Thoracic aorta (tissue), 2 donors: ENCODE data around the gene POLQ. TPM values are rescaled to one million over a fixed set of nuclear protein-coding genes. Genes with fewer than 3 reads are reported as not detected.

Experiments
- ATAC-seq: fragments of 150-250 bp; one replicate; pipeline ENCODE4 v1.8.0; 2017; ENCODE audit warnings: low read depth; ENCODE audit not compliant: insufficient number of reproducible peaks, low FRiP score
- DNase-seq: peaks from one replicate; pipeline ENCODE4 v3.0.0-alpha.2; 2020; ENCODE audit warnings: low spot score
- H3K27ac ChIP-seq, 2 donors: fragments of 200-600 bp; sonication (generic); 1 replicate in 1 of 2; 2 replicates in 1 of 2; pipeline ENCODE4 v1.5.1; 2016; ENCODE audit warnings: mild to moderate bottlenecking in 2 of 2, moderate library complexity in 2 of 2
- H3K27me3 ChIP-seq: fragments of 200-600 bp; sonication (generic); replicated peaks from 2 replicates; pipeline ENCODE4 v1.6.0; 2016; ENCODE audit warnings: mild to moderate bottlenecking; ENCODE audit not compliant: insufficient read depth
- H3K36me3 ChIP-seq: fragments of 200-600 bp; sonication (generic); one replicate; pipeline ENCODE4 v1.5.1; 2016
- H3K4me1 ChIP-seq, 2 donors: fragments of 200-600 bp; sonication (generic); 1 replicate in 1 of 2; 2 replicates in 1 of 2; pipeline versions ENCODE4 v1.5.1 to v1.6.0; 2016; ENCODE audit warnings: low read depth in 2 of 2, mild to moderate bottlenecking in 1 of 2; ENCODE audit not compliant: control insufficient read depth in 1 of 2
- H3K4me3 ChIP-seq: fragments of 200-600 bp; sonication (generic); 2 replicates; pipeline ENCODE4 v1.5.1; 2016; ENCODE audit warnings: mild to moderate bottlenecking
- H3K9me3 ChIP-seq: fragments of 200-600 bp; sonication (generic); 2 replicates; pipeline ENCODE4 v1.5.1; 2016
- total RNA-seq, 2 donors: library from RNA; depleted of rRNA; stranded (reverse); fragments of >200 nt; gene quantifications; one replicate each; pipeline versions ENCODE4 v1.1.0 to v1.2.3, GENCODE V29; 2016
- TF ChIP-seq, protein P1 (sequence below): fragments of 200-600 bp; sonication (generic); IDR thresholded peaks from one replicate; pipeline ENCODE4 v1.5.1; 2019; ENCODE audit warnings: antibody characterized with exemption

Gene POLQ
- total RNA-seq, 2 donors from 2014 or later: 0.42 to 0.68 TPM

DNA sequence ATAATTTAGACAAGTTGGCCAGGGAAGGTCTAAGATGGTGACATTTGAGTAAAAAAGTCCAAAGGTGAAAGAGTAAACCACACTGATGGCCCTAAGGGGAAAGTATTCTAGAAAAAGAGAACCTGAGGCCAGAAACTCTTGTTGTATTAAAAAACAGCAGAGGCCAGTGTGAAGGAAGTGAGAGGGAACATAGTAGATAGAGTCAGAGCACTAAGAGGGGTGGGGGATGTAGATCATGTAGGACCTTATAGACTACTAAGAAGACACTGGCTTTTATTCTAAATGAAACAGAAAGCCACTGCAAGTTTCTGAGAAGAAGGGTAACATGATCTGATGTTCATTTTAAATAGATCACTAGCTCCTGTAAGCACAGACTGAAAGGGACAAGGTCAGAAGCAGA is 14.5 kb downstream of the POLQ start:
- no peak for DNase-seq
- H3K36me3 ChIP-seq: no peaks in the 10 kb centered on the region
- no peak for ATAC-seq
- H3K4me3 ChIP-seq: no peak overlapping the region
- no peak overlapping the region for H3K27ac ChIP-seq
- no peaks in the 10 kb centered on the region for H3K4me1 ChIP-seq
- TF ChIP-seq, protein P1, sequence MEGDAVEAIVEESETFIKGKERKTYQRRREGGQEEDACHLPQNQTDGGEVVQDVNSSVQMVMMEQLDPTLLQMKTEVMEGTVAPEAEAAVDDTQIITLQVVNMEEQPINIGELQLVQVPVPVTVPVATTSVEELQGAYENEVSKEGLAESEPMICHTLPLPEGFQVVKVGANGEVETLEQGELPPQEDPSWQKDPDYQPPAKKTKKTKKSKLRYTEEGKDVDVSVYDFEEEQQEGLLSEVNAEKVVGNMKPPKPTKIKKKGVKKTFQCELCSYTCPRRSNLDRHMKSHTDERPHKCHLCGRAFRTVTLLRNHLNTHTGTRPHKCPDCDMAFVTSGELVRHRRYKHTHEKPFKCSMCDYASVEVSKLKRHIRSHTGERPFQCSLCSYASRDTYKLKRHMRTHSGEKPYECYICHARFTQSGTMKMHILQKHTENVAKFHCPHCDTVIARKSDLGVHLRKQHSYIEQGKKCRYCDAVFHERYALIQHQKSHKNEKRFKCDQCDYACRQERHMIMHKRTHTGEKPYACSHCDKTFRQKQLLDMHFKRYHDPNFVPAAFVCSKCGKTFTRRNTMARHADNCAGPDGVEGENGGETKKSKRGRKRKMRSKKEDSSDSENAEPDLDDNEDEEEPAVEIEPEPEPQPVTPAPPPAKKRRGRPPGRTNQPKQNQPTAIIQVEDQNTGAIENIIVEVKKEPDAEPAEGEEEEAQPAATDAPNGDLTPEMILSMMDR: no peak
- H3K27me3 ChIP-seq: no peaks in the 10 kb centered on the region
- no peaks in the 10 kb centered on the region for H3K9me3 ChIP-seq

GRCh38 chr3:121529308-121529707 is 16.5 kb downstream of the POLQ start:
- H3K4me1 ChIP-seq: no peaks in the 10 kb centered on the region
- H3K27ac ChIP-seq: no peak overlapping the region
- no peaks in the 10 kb centered on the region for H3K27me3 ChIP-seq
- TF ChIP-seq, protein P1: no peak
- no peak for ATAC-seq
- H3K9me3 ChIP-seq: no peaks in the 10 kb centered on the region
- no peaks in the 10 kb centered on the region for H3K36me3 ChIP-seq
- no peak overlapping the region for H3K4me3 ChIP-seq
- no peak for DNase-seq

- TF ChIP-seq, protein P1: no peak
- DNase-seq (no peak), ATAC-seq (no peak)
- H3K36me3 ChIP-seq: no peaks in the 10 kb centered on the region
- H3K27ac ChIP-seq: no peak overlapping the region
- H3K4me3 ChIP-seq: no peak overlapping the region
- no peaks in the 10 kb centered on the region for H3K9me3 ChIP-seq
- no peaks in the 10 kb centered on the region for H3K4me1 ChIP-seq
- H3K27me3 ChIP-seq: no peaks in the 10 kb centered on the region
Measured at GRCh38 chr3:121520510-121520909, 25.3 kb downstream of the POLQ start.

DNA sequence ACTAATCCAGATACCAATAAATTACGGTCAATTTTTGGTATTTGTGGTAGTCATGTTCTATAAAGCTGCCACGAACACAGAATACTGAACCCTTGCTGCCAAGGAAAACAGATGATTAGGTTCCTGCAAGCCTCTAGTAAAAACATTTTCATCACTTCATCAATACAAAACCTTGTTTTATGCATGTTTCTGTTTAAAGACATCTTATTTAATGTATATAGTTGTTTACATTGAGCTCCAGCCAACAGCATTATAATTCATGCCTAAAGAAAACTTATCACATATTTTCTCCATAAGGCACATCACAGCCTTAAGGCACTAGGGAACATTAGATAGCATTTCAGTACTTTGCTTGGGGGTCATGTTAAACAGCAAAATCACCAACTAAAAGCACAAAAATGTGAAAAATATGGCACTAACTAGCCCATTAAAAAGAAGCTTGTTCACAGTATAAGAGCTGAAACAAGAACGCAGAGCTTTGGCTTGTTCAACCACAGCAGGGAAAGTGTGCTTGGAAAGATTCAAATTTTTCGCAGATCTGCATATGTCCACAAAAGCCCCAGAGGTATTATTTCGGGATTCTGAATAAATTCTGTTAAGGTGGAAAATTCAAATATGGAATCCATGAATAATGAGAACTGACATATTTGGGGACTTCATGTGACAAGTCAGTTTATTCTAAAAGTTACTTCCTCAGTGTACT is 27.7 kb downstream of the POLQ start:
- no peak for ATAC-seq
- TF ChIP-seq, protein P1: no peak
- Histone ChIP-seq H3K4me1 (no peaks in the 10 kb centered on the region), H3K27me3 (no peaks in the 10 kb centered on the region), H3K36me3 (no peaks in the 10 kb centered on the region), H3K9me3 (no peaks in the 10 kb centered on the region), H3K4me3 (no peak overlapping the region), H3K27ac (no peak overlapping the region)
- no peak for DNase-seq

DNA sequence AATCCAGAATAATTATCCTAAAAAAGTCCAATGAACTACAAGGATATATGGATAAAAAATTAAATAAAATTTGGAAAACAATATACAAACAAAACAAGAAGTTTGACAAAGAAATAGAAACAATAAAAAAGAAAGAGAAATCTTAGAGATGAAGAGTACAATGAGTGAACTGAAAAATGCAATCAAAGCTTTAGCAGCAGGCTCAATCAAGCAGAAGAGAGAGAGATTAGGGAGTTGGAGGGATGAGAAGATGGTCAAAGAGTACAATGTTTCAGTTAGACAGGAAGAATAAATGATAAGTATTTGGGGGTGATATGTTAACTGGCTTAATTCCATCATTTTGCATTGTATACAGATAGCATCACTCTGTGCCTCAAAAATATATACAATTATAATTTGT is 29.9 kb downstream of the POLQ start:
- ATAC-seq (no peak), DNase-seq (no peak)
- no peaks in the 10 kb centered on the region for H3K36me3 ChIP-seq
- TF ChIP-seq, protein P1: no peak
- H3K9me3 ChIP-seq: no peaks in the 10 kb centered on the region
- no peaks in the 10 kb centered on the region for H3K4me1 ChIP-seq
- H3K4me3 ChIP-seq: no peak overlapping the region
- no peaks in the 10 kb centered on the region for H3K27me3 ChIP-seq
- no peak overlapping the region for H3K27ac ChIP-seq
